OCI-LY3 (cell line): ENCODE measurements around the gene EMD.

Experiments used
- H2AFZ ChIP-seq: fragments of 200-600, 300-600 bp; shearing (Covaris generic); 2 replicates; pipeline ENCODE4 v1.6.0; 2014; ENCODE audit warnings: antibody characterized with exemption, low read depth, low read length
- H3K27ac ChIP-seq: fragments of 200-600, 300-600 bp; sonication (generic); 2 replicates; pipeline ENCODE4 v1.5.1; 2014; ENCODE audit warnings: mild to moderate bottlenecking, low read length, moderate library complexity, mixed read lengths
- H3K27me3 ChIP-seq: fragments of 200-600, 300-600 bp; sonication (generic); 2 replicates; pipeline ENCODE4 v1.6.1; 2014; ENCODE audit warnings: low read depth, low read length, mixed read lengths
- H3K36me3 ChIP-seq: fragments of 200-600, 300-600 bp; sonication (generic); replicated peaks from 2 replicates; pipeline ENCODE3; 2014; ENCODE audit warnings: low read depth, low read length, mixed read lengths
- H3K4me1 ChIP-seq: fragments of 300-600, 200-600 bp; sonication (generic); 2 replicates; pipeline ENCODE4 v1.6.1; 2014; ENCODE audit warnings: low read length, mixed read lengths
- H3K4me2 ChIP-seq: fragments of 200-600, 300-600 bp; sonication (generic); 2 replicates; pipeline ENCODE4 v1.6.1; 2014; ENCODE audit warnings: low read length, mixed read lengths
- H3K4me3 ChIP-seq: fragments of 300-600, 200-600 bp; sonication (generic); 2 replicates; pipeline ENCODE4 v1.5.1; 2014; ENCODE audit warnings: antibody characterized with exemption, mild to moderate bottlenecking, low read length, moderate library complexity
- H3K79me2 ChIP-seq: fragments of 300-600, 200-600 bp; shearing (Covaris generic); 2 replicates; pipeline ENCODE4 v1.6.1; 2014; ENCODE audit warnings: mild to moderate bottlenecking, low read length, mixed read lengths
- H3K9ac ChIP-seq: fragments of 300-600, 200-600 bp; shearing (Covaris generic); 2 replicates; pipeline ENCODE4 v1.6.0; 2014; ENCODE audit warnings: mild to moderate bottlenecking, low read length, moderate library complexity
- H3K9me3 ChIP-seq: fragments of 200-600, 300-600 bp; shearing (Covaris generic); 2 replicates; pipeline ENCODE4 v1.6.1; 2014; ENCODE audit warnings: low read length, mixed read lengths; ENCODE audit not compliant: insufficient read depth
- H4K20me1 ChIP-seq: fragments of 200-600, 300-600 bp; sonication (generic); 2 replicates; pipeline ENCODE4 v1.6.1; 2016; ENCODE audit warnings: low read length, mixed read lengths; ENCODE audit not compliant: insufficient read depth
- EZH2phosphoT487 ChIP-seq: fragments of 200-600 bp; shearing (Covaris generic); IDR thresholded peaks from 2 replicates; pipeline ENCODE4 v1.6.1; 2018; ENCODE audit warnings: antibody characterized with exemption, mixed run types, low read depth
- TF ChIP-seq, protein P1 (sequence below): fragments of 200-600, 300-600 bp; sonication (generic); IDR thresholded peaks from 2 replicates; pipeline ENCODE4 v1.5.1; 2014; ENCODE audit warnings: antibody characterized with exemption, low read length, low read depth

EMD gene

GRCh38 chrX:154430479-154430878 is 51.4 kb downstream of the EMD start:
- H2AFZ ChIP-seq = no peak overlapping the region
- H4K20me1 ChIP-seq = no peaks in the 10 kb centered on the region
- H3K9me3 ChIP-seq = no peaks in the 10 kb centered on the region
- no peaks in the 10 kb centered on the region for H3K36me3 ChIP-seq
- peaks cover 12% of the 10 kb centered on the region for H3K4me1 ChIP-seq
- peaks cover 22% of the 10 kb centered on the region for H3K79me2 ChIP-seq
- H3K9ac ChIP-seq = no peak overlapping the region
- no peak overlapping the region for H3K4me3 ChIP-seq
- H3K27me3 ChIP-seq = no peaks in the 10 kb centered on the region
- H3K27ac ChIP-seq = no peak overlapping the region
- TF ChIP-seq, protein P1, sequence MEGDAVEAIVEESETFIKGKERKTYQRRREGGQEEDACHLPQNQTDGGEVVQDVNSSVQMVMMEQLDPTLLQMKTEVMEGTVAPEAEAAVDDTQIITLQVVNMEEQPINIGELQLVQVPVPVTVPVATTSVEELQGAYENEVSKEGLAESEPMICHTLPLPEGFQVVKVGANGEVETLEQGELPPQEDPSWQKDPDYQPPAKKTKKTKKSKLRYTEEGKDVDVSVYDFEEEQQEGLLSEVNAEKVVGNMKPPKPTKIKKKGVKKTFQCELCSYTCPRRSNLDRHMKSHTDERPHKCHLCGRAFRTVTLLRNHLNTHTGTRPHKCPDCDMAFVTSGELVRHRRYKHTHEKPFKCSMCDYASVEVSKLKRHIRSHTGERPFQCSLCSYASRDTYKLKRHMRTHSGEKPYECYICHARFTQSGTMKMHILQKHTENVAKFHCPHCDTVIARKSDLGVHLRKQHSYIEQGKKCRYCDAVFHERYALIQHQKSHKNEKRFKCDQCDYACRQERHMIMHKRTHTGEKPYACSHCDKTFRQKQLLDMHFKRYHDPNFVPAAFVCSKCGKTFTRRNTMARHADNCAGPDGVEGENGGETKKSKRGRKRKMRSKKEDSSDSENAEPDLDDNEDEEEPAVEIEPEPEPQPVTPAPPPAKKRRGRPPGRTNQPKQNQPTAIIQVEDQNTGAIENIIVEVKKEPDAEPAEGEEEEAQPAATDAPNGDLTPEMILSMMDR = no peak
- TF ChIP-seq EZH2phosphoT487 = no peak
- no peak overlapping the region for H3K4me2 ChIP-seq

DNA sequence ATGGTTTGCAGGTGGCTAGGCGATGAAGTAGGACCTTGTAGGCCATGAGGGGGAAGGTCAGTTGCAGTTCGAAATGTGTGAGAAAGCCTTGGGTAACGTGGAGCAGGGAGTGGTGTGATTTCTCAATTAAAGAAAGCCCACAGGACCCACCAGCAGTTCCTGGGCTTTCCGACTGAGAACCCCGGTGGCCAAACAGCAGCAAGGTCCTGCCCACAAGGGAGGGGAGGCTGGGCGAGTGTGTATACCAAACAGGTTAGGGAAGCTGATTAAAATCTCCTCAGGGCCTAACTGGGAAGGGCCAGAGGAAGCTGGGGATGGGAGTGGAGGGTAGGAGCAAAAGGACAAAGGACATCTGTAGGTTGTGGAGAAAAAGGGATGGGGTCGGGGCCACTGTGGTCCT is 51.8 kb downstream of the EMD start:
- no peak overlapping the region for H3K9ac ChIP-seq
- H4K20me1 ChIP-seq = no peaks in the 10 kb centered on the region
- no peaks in the 10 kb centered on the region for H3K9me3 ChIP-seq
- no peak overlapping the region for H3K4me2 ChIP-seq
- no peak for TF ChIP-seq EZH2phosphoT487
- TF ChIP-seq, protein P1 = no peak
- H3K79me2 ChIP-seq = peaks cover 22% of the 10 kb centered on the region
- H3K27ac ChIP-seq = no peak overlapping the region
- H3K36me3 ChIP-seq = peaks cover 2% of the 10 kb centered on the region
- H3K27me3 ChIP-seq = no peaks in the 10 kb centered on the region
- no peak overlapping the region for H3K4me3 ChIP-seq
- H2AFZ ChIP-seq = no peak overlapping the region
- H3K4me1 ChIP-seq = peaks cover 12% of the 10 kb centered on the region
